ENCODE results near the gene BCL11A. TPM values are rescaled to one million over a fixed set of nuclear protein-coding genes. Genes with fewer than 3 reads are reported as not detected.

BCL11A gene
- total RNA-seq, 2 donors from 2014 or later, result 14.3 to 16.2 TPM

DNA sequence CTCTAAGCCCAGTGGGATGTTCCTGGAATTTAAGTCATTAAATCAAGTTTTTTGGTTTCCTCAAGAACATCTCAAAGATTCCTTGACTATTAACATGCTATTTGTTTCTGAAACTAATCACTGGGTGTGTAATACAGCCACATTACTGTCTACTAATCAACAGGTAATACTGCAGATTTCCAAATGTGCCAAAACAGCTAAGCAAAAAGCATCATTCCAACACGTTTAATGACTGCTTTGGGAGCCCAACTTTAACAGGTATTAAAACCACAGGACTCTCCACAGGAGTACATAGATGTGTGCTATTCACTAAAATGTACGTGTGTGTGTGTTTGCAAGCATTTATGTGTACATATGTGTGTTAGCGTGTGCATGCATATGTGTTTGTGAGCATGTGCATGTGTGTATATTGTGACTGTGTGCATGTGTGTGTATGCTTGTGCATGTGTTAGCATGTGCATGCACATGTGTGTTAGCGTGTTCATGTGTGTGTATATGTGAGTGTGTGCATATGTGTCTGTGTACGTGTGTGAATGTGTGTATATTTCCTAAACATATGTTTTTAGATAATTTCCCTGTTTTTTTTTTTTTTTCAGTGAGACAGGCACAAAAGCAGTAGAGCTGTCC is 80.7 kb downstream of the BCL11A start:
- no peak for DNase-seq
- Histone ChIP-seq H3K9me3 (no peaks in the 10 kb centered on the region), H3K4me3 (no peak overlapping the region), H3K27me3 (no peaks in the 10 kb centered on the region), H3K36me3 (replicated peaks in 1 of 2; ENCODE audit: insufficient read depth in 1 of 2, low read depth in 2 of 2) (no peaks in the 10 kb centered on the region), H3K27ac (no peak overlapping the region), H3K4me1 (peaks cover 12% of the 10 kb centered on the region)
- intact Hi-C loops (cut with DNase I), result no loop called here
- no peak for TF ChIP-seq POLR2A (IDR thresholded peaks at IDR 0.05)
- TF ChIP-seq, protein P1, sequence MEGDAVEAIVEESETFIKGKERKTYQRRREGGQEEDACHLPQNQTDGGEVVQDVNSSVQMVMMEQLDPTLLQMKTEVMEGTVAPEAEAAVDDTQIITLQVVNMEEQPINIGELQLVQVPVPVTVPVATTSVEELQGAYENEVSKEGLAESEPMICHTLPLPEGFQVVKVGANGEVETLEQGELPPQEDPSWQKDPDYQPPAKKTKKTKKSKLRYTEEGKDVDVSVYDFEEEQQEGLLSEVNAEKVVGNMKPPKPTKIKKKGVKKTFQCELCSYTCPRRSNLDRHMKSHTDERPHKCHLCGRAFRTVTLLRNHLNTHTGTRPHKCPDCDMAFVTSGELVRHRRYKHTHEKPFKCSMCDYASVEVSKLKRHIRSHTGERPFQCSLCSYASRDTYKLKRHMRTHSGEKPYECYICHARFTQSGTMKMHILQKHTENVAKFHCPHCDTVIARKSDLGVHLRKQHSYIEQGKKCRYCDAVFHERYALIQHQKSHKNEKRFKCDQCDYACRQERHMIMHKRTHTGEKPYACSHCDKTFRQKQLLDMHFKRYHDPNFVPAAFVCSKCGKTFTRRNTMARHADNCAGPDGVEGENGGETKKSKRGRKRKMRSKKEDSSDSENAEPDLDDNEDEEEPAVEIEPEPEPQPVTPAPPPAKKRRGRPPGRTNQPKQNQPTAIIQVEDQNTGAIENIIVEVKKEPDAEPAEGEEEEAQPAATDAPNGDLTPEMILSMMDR (IDR thresholded peaks at IDR 0.05), result no peak
- 79 to 94% methylated on average over 5 of the region's 5 CpGs for WGBS, 2 donors
- no peak for ATAC-seq

DNA sequence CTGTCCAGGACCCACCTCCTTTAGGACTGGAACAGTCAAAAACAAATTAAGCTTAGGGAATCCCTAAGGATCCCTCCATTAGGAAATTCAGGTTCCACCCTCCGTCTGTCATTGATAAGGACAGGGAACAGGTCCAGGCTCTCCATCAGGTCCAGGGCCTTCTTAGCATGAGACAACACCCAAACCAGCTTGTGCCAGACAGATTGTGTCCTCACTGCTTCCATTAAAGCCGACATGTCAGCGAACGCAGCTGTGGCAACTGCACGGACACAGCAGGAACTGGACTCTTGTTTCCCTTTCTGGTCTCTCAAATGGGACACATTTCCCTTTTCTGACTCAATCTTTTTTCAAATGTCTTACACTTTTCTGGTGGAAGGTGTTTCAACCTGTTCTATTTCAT is 81.4 kb downstream of the BCL11A start:
- DNase-seq, result peak in 1 of 4 donors; percentile 22
- no peak overlapping the region for H3K27ac ChIP-seq
- WGBS, 2 donors, result 77% methylated on average over 5 of the region's 5 CpGs
- peaks cover 12% of the 10 kb centered on the region for H3K4me1 ChIP-seq
- no peak for ATAC-seq
- H3K36me3 ChIP-seq (replicated peaks in 1 of 2; ENCODE audit: insufficient read depth in 1 of 2, low read depth in 2 of 2), result no peaks in the 10 kb centered on the region
- intact Hi-C loops (cut with DNase I), result no loop called here
- H3K27me3 ChIP-seq, result no peaks in the 10 kb centered on the region
- TF ChIP-seq, protein P1 (IDR thresholded peaks at IDR 0.05), result no peak
- no peak for TF ChIP-seq POLR2A (IDR thresholded peaks at IDR 0.05)
- H3K4me3 ChIP-seq, result no peak overlapping the region
- no peaks in the 10 kb centered on the region for H3K9me3 ChIP-seq

DNA sequence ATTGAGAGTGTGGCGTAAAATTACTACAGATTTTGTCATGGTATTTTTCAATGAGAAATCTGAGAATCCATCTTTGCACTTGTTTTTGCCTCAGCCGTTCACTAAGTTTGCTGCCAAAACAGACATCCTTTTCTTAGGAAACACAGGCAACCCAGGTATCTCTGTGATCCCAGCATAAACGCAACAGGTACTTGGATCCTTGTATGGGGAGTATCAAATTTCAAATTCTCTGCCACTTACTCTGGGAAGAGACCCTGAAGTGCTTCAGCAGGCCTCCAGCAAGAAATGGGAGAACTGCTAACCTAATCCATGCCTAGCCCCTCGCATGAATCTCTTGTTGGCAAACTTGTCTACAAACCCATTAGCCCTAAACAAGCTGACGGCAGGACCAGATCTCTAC is 83.1 kb downstream of the BCL11A start:
- Histone ChIP-seq H3K4me1 (peaks cover 12% of the 10 kb centered on the region), H3K27ac (no peak overlapping the region), H3K27me3 (no peaks in the 10 kb centered on the region), H3K9me3 (no peaks in the 10 kb centered on the region), H3K36me3 (replicated peaks in 1 of 2; ENCODE audit: insufficient read depth in 1 of 2, low read depth in 2 of 2) (no peaks in the 10 kb centered on the region), H3K4me3 (no peak overlapping the region)
- WGBS, 2 donors, result 80 to 83% methylated on average over 5 of the region's 5 CpGs
- TF ChIP-seq, protein P1 (IDR thresholded peaks at IDR 0.05), result no peak
- no peak for TF ChIP-seq POLR2A (IDR thresholded peaks at IDR 0.05)
- intact Hi-C loops (cut with DNase I), result no loop called here
- DNase-seq (no peak), ATAC-seq (no peak)

DNA sequence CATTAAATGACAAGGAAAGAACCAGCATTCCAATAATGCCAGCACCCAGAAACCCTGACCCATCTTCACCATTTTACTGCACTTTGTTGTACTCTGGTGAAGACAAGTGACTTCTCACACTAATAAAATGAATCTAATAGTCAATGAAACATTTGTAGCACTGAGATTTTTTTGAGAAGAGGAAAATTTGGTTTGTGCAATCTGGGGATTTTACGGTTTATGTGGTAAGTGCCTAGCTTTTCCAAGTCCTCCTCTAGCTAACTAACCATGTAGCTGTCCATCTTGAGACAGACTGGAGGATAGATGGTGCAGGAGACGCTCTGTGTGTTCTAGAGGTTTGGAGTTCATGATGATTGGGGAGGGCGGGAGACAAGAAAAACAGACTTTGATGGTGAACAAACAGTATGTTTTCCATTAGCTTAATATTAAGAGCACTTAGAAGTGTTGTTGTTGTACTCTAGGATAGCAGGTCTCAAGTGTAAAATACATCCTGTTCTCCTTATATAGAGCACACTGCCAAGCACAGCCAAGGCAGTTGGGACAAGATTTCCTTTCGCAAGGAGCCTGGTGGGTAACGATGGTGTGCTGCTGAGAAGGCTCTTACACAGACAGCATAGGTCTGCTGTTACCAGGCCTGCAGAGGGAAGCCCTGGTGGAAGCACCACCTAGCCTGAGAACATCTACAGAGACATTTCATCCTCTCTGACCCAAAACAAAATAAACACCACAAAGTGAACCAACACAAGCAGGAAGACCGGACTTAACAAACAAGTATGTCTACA is 83.7 kb downstream of the BCL11A start:
- intact Hi-C loops (cut with DNase I), result no loop called here

More for the DNA sequence above, 83.7 kb downstream of the BCL11A start:
- no peak for ATAC-seq
- Histone ChIP-seq H3K27ac (no peak overlapping the region), H3K4me1 (peaks cover 12% of the 10 kb centered on the region), H3K9me3 (peaks cover 0 to 3% (median 0%) of the 10 kb centered on the region in 3 donors), H3K36me3 (replicated peaks in 1 of 2; ENCODE audit: insufficient read depth in 1 of 2, low read depth in 2 of 2) (no peaks in the 10 kb centered on the region), H3K27me3 (no peaks in the 10 kb centered on the region), H3K4me3 (no peak overlapping the region)
- TF ChIP-seq, protein P1 (IDR thresholded peaks at IDR 0.05), result no peak
- TF ChIP-seq POLR2A (IDR thresholded peaks at IDR 0.05), result no peak
- DNase-seq, result no peak
- 83 to 96% methylated on average over 6 of the region's 6 CpGs for WGBS, 2 donors
